ENCODE data around the gene LTBP1.
"Not testable (repeated sequence)": the region's sequence is repeated elsewhere in the genome, so short reads cannot be mapped to it uniquely, and the experiment has no call there.

The LTBP1 gene

GRCh38 chr2:33033606-33034081, 86.9 kb downstream of the LTBP1 start:
- in situ Hi-C loops (cut with MboI; ENCODE audit: low sequenced_read_pairs) = no loop called here

- in situ Hi-C loops (cut with MboI; ENCODE audit: low sequenced_read_pairs) = no loop called here
Measured at GRCh38 chr2:33034784-33035183, 88.0 kb downstream of the LTBP1 start.

- in situ Hi-C loops (cut with MboI; ENCODE audit: low sequenced_read_pairs) = no loop called here
Measured at GRCh38 chr2:33038230-33038629, 91.5 kb downstream of the LTBP1 start.

GRCh38 chr2:33038799-33039198, 92.0 kb downstream of the LTBP1 start:
- in situ Hi-C loops (cut with MboI; ENCODE audit: low sequenced_read_pairs) = no loop called here

GRCh38 chr2:33040541-33040940, 93.8 kb downstream of the LTBP1 start:
- in situ Hi-C loops (cut with MboI; ENCODE audit: low sequenced_read_pairs) = no loop called here

- in situ Hi-C loops (cut with MboI; ENCODE audit: low sequenced_read_pairs) = no loop called here
Measured at GRCh38 chr2:33042265-33042664, 95.5 kb downstream of the LTBP1 start.

- in situ Hi-C loops (cut with MboI; ENCODE audit: low sequenced_read_pairs) = no loop called here
Measured at GRCh38 chr2:33042819-33043218, 96.1 kb downstream of the LTBP1 start.

GRCh38 chr2:33047939-33048338, 101.2 kb downstream of the LTBP1 start:
- in situ Hi-C loops (cut with MboI; ENCODE audit: low sequenced_read_pairs) = no loop called here

GRCh38 chr2:33051586-33052360, 105.0 kb downstream of the LTBP1 start:
- in situ Hi-C loops (cut with MboI; ENCODE audit: low sequenced_read_pairs) = no loop called here

- in situ Hi-C loops (cut with MboI; ENCODE audit: low sequenced_read_pairs) = no loop called here
Measured at GRCh38 chr2:33052361-33052735, 105.6 kb downstream of the LTBP1 start.

GRCh38 chr2:33052795-33053194, 106.0 kb downstream of the LTBP1 start:
- in situ Hi-C loops (cut with MboI; ENCODE audit: low sequenced_read_pairs) = not testable (repeated sequence)

GRCh38 chr2:33056170-33056569, 109.4 kb downstream of the LTBP1 start:
- in situ Hi-C loops (cut with MboI; ENCODE audit: low sequenced_read_pairs) = no loop called here

GRCh38 chr2:33057307-33058028, 110.7 kb downstream of the LTBP1 start:
- in situ Hi-C loops (cut with MboI; ENCODE audit: low sequenced_read_pairs) = not testable (repeated sequence)

GRCh38 chr2:33058716-33059470, 112.1 kb downstream of the LTBP1 start:
- in situ Hi-C loops (cut with MboI; ENCODE audit: low sequenced_read_pairs) = no loop called here

- in situ Hi-C loops (cut with MboI; ENCODE audit: low sequenced_read_pairs) = no loop called here
Measured at GRCh38 chr2:33059471-33060156, 112.9 kb downstream of the LTBP1 start.

GRCh38 chr2:33060405-33060804, 113.7 kb downstream of the LTBP1 start:
- in situ Hi-C loops (cut with MboI; ENCODE audit: low sequenced_read_pairs) = no loop called here

- in situ Hi-C loops (cut with MboI; ENCODE audit: low sequenced_read_pairs) = no loop called here
Measured at GRCh38 chr2:33062665-33063250, 116.0 kb downstream of the LTBP1 start.

GRCh38 chr2:33064349-33064801, 117.6 kb downstream of the LTBP1 start:
- in situ Hi-C loops (cut with MboI; ENCODE audit: low sequenced_read_pairs) = no loop called here

GRCh38 chr2:33067598-33067997, 120.8 kb downstream of the LTBP1 start:
- in situ Hi-C loops (cut with MboI; ENCODE audit: low sequenced_read_pairs) = no loop called here

GRCh38 chr2:33068261-33068660, 121.5 kb downstream of the LTBP1 start:
- in situ Hi-C loops (cut with MboI; ENCODE audit: low sequenced_read_pairs) = no loop called here
